Measurements from ENCODE around the gene VPS72. TPM values are rescaled to one million over a fixed set of nuclear protein-coding genes. Genes with fewer than 3 reads are reported as not detected.
A peak's percentile ranks its signal among the peaks of the same experiment; 100 is the strongest.

Gene VPS72
- total and polyA plus RNA-seq, 2 donors (not counting 3 experiments of a cell fraction or from before 2014, with no cell fraction given): 76.2 to 85.2 TPM

DNA sequence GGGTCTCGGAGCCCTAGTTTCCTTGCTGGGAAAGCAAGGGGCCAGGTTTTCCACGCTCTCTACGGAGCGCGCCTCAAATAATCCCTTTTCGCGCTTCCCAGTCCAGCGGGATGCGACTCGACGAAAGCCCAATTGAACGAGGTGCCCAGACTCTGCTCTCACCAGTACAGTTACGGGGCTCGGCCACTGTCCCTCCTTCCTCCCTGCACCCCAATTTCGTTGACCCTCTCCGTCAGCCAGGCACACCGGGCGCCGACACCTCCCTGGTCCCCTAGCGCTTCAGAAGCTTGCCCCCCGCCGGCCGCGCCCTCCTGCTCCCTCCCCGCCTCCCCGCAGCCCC is 44.0 kb downstream of the VPS72 start:
- no peaks in the 10 kb centered on the region for H3K9me1 ChIP-seq (replicated peaks; ENCODE audit: control insufficient read depth, extremely low read depth, insufficient read depth, low read length)
- no TSS peak for BruUV-seq (replicated peaks)
- H3K27me3 ChIP-seq (ENCODE audit: control insufficient read depth in 2 of 2, insufficient read depth in 2 of 2, low read length in 2 of 2): no peaks in the 10 kb centered on the region
- intact Hi-C loops (cut with micrococcal nuclease): loop anchor here (1.0 to 5.0 kb wide), 5 partner anchors 9 to 169 kb away; partner anchors contain the start of genes GABPB2 and LYSMD1
- dilution Hi-C loops (cut with MboI; ENCODE audit: extremely low pct_ligation_motif_present, low sequenced_read_pairs): no loop called here
- no peak overlapping the region for H3K27ac ChIP-seq (ENCODE audit: insufficient read depth, low read depth, low read length)
- no peaks in the 10 kb centered on the region for H3K9me3 ChIP-seq (replicated peaks; ENCODE audit: control insufficient read depth, insufficient read depth, low read length)
- ChIA-PET CTCF (interaction anchor here (3.2 kb wide), 1 partner anchor 46 kb away, joined by 30 read pairs; no protein-coding TSS in a partner anchor), POLR2A (no interaction called here)
- H3K36me3 ChIP-seq (ENCODE audit: control insufficient read depth in 2 of 2, extremely low read depth in 1 of 2, insufficient read depth in 2 of 2, low read length in 2 of 2): peaks cover 0 to 6% of the 10 kb centered on the region in 2 experiments
- peak overlapping the region; percentile 49 to 81 (median 59) for H3K4me3 ChIP-seq (replicated peaks in 1 of 3; ENCODE audit: insufficient read depth in 1 of 3, low read depth in 1 of 3, low read length in 3 of 3)
- H2AFZ ChIP-seq (ENCODE audit: low read depth, low read length): peak overlapping the region; percentile 79
- no peak for TF ChIP-seq FOS (IDR thresholded peaks at IDR 0.05; ENCODE audit: borderline replicate concordance, insufficient read depth, low read length)
- TF ChIP-seq POLR2A (IDR thresholded peaks at IDR 0.05; ENCODE audit: low read depth, low read length): no peak
- TF ChIP-seq CTCF (IDR thresholded peaks at IDR 0.05; ENCODE audit: extremely low read depth in 1 of 2, insufficient read depth in 1 of 2, low read depth in 1 of 2, low read length in 2 of 2): no peak
- TF ChIP-seq, protein P1, sequence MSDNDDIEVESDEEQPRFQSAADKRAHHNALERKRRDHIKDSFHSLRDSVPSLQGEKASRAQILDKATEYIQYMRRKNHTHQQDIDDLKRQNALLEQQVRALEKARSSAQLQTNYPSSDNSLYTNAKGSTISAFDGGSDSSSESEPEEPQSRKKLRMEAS (IDR thresholded peaks at IDR 0.05; ENCODE audit: insufficient read depth, insufficient read length): no peak
- TF ChIP-seq GATA2 (IDR thresholded peaks at IDR 0.05; ENCODE audit: insufficient read depth, insufficient read length, low read depth, low read length): no peak
- TF ChIP-seq EZH2 (IDR thresholded peaks at IDR 0.05; ENCODE audit: borderline replicate concordance, low read depth, low read length, severe bottlenecking): no peak
- no peak for TF ChIP-seq JUN (IDR thresholded peaks at IDR 0.05; ENCODE audit: borderline replicate concordance, insufficient read depth, insufficient read length, low read depth)
- TF ChIP-seq POLR2AphosphoS5 (IDR thresholded peaks at IDR 0.05; ENCODE audit: insufficient read depth, low read depth, low read length): no peak
- no peak for TF ChIP-seq MYC (IDR thresholded peaks at IDR 0.05; ENCODE audit: low read depth, low read length)
- H3K4me2 ChIP-seq (ENCODE audit: insufficient read depth, low read length): peak overlapping the region; percentile 96
- H3K4me1 ChIP-seq (ENCODE audit: control insufficient read depth, extremely low read depth, insufficient read depth, low read length): peaks cover 29% of the 10 kb centered on the region
- no peaks in the 10 kb centered on the region for H3K79me2 ChIP-seq (ENCODE audit: control insufficient read depth, insufficient read depth, low read length)
- H3K9ac ChIP-seq (replicated peaks; ENCODE audit: extremely low read depth, insufficient read depth, low read length): peak overlapping the region; percentile 53
- DNase-seq (ENCODE audit: low read depth, low spot score) (peak; percentile 29), FAIRE-seq (no peak)
- no peaks in the 10 kb centered on the region for H4K20me1 ChIP-seq (replicated peaks; ENCODE audit: control insufficient read depth, extremely low read depth, insufficient read depth, low read length)
